ENCODE data around the gene FYCO1.

GRCh38 chr3:45991341-45991740 lies 4.3 kb downstream of the FYCO1 start:
- TF ChIP-seq CTCF (conservative IDR thresholded peaks at IDR 0.05; ENCODE audit: low read depth, low read length) (no peak), EZH2 (IDR thresholded peaks at IDR 0.05; ENCODE audit: low read length, unreplicated experiment) (no peak)

Data from PC-3 (cell line).